Activated CD8-positive, alpha-beta memory T cell treated with anti-CD3 and anti-CD28 coated beads for 48 hours (primary cell): ENCODE results near the gene ADTRP.
"Not testable (repeated sequence)": the region's sequence is repeated elsewhere in the genome, so short reads cannot be mapped to it uniquely, and the experiment has no call there.

ENCODE experiments used
- DNase-seq, 3 experiments: peaks; one replicate each; pipeline ENCODE4 v3.0.0-alpha.2; 2020; ENCODE audit warnings: low read depth in 2 of 3, low spot score in 2 of 3

Gene ADTRP

GRCh38 chr6:11804135-11804534 is 25.5 kb upstream of the ADTRP start:
- no peak for DNase-seq

GRCh38 chr6:11803591-11803971 is 25.0 kb upstream of the ADTRP start:
- no peak for DNase-seq

DNA sequence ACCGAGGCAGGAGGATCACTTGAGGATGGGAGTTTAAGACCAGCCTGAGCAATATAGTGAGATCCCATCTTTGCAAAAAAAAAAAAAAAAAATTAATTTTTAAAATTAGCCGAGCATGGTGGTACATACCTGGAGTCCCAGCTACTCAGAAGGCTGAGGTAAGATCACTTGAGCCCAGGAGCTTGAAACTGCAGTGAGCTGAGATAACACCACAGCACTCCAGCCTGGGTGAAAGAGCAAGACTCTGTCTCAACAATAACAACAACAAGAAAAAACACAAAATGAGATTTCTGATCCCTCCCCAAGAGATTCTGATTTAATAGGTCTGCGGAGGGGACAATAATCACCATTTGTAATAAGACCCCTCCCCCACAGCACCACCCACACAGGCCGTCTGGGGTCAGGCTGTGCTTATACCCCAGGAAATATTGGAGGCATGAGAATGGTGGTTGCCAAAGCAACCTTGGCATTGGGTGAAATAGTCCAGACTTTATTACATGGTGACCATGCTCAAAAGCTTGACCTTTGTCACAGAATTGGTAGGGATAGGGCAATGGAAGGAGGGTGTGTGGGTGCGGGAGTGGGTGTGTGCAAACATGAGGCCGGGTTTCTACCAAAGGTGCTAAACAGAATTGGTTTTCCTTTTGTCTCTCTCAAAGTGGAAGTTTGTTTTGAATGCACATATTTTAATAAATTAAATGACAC is 24.4 kb upstream of the ADTRP start:
- DNase-seq = no peak

GRCh38 chr6:11800531-11800930 is 21.9 kb upstream of the ADTRP start:
- not testable (repeated sequence) for DNase-seq

- DNase-seq = no peak
Measured at GRCh38 chr6:11798538-11798937, 19.9 kb upstream of the ADTRP start.

GRCh38 chr6:11798096-11798495 is 19.5 kb upstream of the ADTRP start:
- DNase-seq = no peak

GRCh38 chr6:11796829-11797228 is 18.2 kb upstream of the ADTRP start:
- no peak for DNase-seq

- no peak for DNase-seq
Measured at GRCh38 chr6:11795403-11795802, 16.8 kb upstream of the ADTRP start.

DNA sequence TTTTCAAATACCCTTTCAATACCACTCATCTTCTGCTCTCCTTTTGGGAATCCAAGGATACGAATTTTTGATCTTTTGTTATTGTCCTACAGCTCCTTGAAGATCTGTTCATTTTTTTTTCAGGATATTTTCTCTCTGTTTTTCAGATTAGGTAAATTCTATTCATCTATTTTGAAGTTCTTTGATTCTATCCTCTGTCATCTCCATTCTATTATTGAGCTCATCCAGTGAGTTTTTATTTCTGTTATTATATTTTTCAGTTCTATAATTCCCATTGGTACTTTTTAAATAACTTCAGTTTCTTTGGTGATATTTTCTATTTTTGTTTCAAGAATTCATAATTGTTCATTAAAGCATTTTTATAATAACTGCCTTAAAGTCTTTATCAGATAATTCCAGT is 14.7 kb upstream of the ADTRP start:
- no peak for DNase-seq

- DNase-seq = no peak
Measured at GRCh38 chr6:11791354-11792107, 12.9 kb upstream of the ADTRP start.

- no peak for DNase-seq
Measured at GRCh38 chr6:11789744-11790143, 11.1 kb upstream of the ADTRP start.

DNA sequence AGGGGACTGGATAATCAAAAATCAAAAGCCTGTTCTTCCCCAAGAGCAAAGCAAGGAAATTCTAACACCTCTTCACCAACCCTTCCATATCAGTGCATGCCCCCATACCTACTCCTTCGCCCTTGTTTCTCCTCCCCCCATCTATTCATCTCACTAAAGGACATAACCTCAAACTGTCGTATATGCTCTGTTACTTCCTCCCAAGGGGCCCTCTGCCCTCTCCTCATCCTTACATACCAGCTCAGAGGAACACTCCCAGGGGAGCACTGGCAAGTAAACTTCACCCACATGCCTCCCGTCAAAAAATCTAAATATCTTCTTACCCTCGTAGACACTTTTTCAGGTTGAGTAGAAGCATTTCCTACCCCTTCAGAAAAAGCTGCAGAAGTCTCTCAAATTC is 9.4 kb upstream of the ADTRP start:
- no peak for DNase-seq

DNA sequence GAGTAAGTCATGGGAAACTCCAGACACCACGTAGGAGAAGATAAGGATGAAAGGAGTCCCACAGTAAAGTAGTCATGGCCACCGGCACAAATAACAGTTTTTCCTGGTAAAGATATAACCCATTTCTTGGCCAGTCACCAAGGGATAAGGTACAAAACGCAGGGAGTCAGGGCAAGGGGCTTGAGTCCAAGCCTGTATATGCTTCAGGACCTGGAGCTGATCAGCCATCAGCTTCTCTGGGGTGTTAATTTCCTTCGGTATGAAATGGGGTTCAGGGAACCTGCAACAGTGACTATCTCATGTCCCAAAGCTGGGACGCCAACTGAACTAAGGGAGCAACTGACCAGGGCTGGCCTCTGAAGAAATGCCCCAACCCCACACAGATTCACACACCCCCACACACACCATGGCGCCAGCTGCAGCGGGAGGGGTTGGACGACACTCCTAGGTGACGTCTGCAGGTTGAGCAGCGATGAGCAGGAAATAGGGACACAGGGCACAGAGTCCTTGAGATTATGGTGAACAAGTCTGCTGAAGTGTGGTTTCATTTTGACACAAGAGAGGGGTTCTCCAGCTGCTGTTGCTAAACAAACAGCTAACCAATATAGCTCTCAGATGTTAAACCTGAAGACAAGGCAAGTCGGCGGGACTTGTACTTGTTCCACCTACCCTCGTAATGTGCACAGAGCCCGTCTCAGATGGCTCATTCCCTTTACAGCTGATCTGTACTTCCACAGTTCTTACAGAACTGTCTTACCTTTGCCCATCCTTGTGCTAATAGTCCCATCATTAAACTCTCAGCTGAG is 7.4 kb upstream of the ADTRP start:
- DNase-seq = no peak

GRCh38 chr6:11785415-11785773 is 6.8 kb upstream of the ADTRP start:
- DNase-seq = no peak

GRCh38 chr6:11784341-11784740 is 5.7 kb upstream of the ADTRP start:
- no peak for DNase-seq

DNA sequence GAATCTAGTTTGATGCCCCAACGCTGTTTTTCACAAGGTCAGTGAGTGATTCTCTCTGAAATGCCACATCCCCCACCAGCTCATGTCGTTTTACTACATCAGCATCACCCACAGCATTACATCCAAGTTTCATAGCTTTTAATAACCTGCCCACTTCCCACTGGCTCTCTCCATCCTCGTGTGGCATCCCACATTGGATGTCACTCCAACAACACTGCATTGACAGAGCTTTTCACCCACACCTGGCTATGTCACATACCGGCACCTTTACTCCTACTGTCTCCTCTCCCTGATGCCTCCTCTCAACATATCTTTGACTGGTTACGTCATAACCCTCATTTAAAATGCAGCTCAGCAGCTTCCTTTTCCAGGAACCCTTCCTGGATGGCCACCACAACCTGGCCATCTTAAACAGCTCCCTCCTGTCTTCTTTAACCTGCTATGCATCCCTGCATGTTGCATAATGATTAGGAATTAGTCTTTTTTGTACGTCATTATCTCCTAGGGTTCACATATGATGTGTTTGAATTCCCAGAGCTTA is 5.0 kb upstream of the ADTRP start:
- DNase-seq = no peak

GRCh38 chr6:11782524-11782923 is 3.9 kb upstream of the ADTRP start:
- DNase-seq = no peak

DNA sequence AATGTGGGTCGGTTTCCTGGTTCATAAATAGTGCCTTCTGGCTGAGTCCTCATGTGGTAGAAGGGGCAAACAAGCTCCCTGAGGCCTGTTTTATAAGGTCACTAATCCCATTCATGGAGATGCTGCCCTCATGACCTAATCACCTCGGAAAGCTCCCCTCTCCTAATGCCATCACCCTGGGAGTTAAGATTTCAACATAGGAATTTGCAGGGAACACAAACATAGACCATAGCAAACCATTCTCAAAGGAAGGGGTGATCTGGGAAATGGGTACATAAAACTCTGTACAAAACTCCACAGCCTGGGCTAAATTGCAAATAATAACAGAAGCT is 1.5 kb upstream of the ADTRP start:
- DNase-seq = no peak

DNA sequence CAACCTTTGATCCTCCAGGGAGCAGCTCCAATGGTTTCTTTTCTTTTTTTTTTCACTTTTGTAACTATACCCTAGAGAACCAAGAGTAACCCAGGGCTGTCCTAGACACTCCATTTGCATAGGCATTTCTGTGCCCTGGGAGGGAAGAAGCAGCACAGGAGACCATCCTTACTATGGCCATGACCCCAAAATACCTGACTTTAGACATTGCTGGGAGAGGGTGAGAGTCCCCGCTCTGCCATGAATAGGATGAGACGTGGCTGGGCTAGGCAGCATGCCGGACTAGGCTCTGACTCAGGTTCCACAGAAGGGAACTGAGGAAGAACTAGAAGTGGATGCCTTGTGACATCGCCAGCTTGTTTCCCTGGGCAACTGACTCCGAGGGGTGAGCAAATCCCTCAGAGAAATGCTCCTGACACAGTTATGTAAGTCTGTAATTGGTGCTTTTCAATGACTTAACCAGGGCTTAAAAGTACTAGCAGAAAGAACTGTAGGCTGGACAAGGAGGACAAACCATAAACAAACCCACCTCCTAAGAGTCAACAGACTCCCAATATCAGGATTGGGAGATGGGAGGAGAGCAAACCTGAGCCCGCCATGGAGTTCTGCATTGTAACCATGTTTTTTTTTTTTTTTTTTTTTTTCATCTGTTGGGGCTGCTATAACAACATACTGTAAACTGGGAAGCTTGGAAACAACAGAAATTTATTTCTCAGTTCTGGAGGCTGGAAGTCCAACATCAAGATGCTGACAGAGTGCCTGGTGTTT is 910 bp upstream of the ADTRP start:
- no peak for DNase-seq

GRCh38 chr6:11778036-11778435 is 567 bp downstream of the ADTRP start:
- no peak for DNase-seq

DNA sequence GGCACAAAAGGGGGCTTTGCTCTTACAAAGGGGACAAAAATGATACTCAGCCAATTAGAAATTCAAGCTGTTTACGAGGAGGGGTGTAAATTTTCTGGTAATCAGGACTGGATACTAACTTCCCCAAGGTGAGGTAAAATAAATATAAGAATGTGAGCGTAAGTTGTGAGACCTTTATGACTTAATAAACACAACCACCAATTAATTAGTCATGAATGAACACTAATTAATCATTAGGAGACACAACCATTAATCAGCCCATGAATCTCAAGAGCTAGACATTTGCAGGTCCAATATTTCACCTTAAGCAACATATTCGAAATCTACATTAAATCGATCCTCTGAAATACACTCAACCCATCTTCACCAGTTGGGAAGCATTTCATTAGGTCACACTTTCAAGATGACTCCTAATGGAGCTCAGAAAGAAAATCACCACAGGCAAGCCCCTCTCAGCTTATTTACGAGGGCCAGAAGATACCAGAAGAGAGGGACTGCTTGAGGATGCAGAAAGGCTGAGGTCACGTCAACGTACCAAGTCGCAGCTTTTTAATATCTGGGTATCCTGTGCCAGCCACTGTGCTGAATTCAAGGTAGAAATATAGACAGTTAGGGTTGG is 2.7 kb downstream of the ADTRP start:
- DNase-seq = no peak
